ENCODE results near the gene MPRIP.

- TF ChIP-seq CTCF (IDR thresholded peaks at IDR 0.05) (no peak), POLR2A (IDR thresholded peaks at IDR 0.05) (no peak)
These were observed 73.4 kb downstream of the MPRIP start for GRCh38 chr17:17115620-17116019.
